ENCODE results near the gene METTL27.
"Not testable (repeated sequence)": the region's sequence is repeated elsewhere in the genome, so short reads cannot be mapped to it uniquely, and the experiment has no call there.

The METTL27 gene

GRCh38 chr7:73821597-73822285 lies 20.6 kb downstream of the METTL27 start:
- not testable (repeated sequence) for DNase-seq (ENCODE audit: low spot score)

GRCh38 chr7:73820013-73820412 lies 22.3 kb downstream of the METTL27 start:
- no peak for DNase-seq (ENCODE audit: low spot score)

GRCh38 chr7:73817121-73817520 lies 25.2 kb downstream of the METTL27 start:
- no peak for DNase-seq (ENCODE audit: low spot score)

- no peak for DNase-seq (ENCODE audit: low spot score)
Measured at GRCh38 chr7:73815436-73815835, 26.9 kb downstream of the METTL27 start.

- DNase-seq (ENCODE audit: low spot score), result no peak
Measured at GRCh38 chr7:73812996-73813395, 29.3 kb downstream of the METTL27 start.

- peak; percentile 82 for DNase-seq (ENCODE audit: low spot score)
Measured at GRCh38 chr7:73811760-73812168, 30.6 kb downstream of the METTL27 start.

- no peak for DNase-seq (ENCODE audit: low spot score)
Measured at GRCh38 chr7:73810998-73811360, 31.3 kb downstream of the METTL27 start.

- peak; percentile 76 for DNase-seq (ENCODE audit: low spot score)
Measured at GRCh38 chr7:73809467-73809951, 32.8 kb downstream of the METTL27 start.

GRCh38 chr7:73802459-73802858 lies 39.9 kb downstream of the METTL27 start:
- DNase-seq (ENCODE audit: low spot score), result no peak

- DNase-seq (ENCODE audit: low spot score), result no peak
Measured at GRCh38 chr7:73801577-73801976, 40.7 kb downstream of the METTL27 start.

- DNase-seq (ENCODE audit: low spot score), result peak; percentile 38
Measured at GRCh38 chr7:73799282-73800141, 42.8 kb downstream of the METTL27 start.

- not testable (repeated sequence) for DNase-seq (ENCODE audit: low spot score)
Measured at GRCh38 chr7:73797176-73797575, 45.1 kb downstream of the METTL27 start.

GRCh38 chr7:73796656-73797055 lies 45.7 kb downstream of the METTL27 start:
- DNase-seq (ENCODE audit: low spot score), result not testable (repeated sequence)

- not testable (repeated sequence) for DNase-seq (ENCODE audit: low spot score)
Measured at GRCh38 chr7:73795188-73795587, 47.1 kb downstream of the METTL27 start.

- DNase-seq (ENCODE audit: low spot score), result not testable (repeated sequence)
Measured at GRCh38 chr7:73791170-73791690, 51.1 kb downstream of the METTL27 start.

- no peak for DNase-seq (ENCODE audit: low spot score)
Measured at GRCh38 chr7:73789051-73789450, 53.3 kb downstream of the METTL27 start.

GRCh38 chr7:73787786-73788048 lies 54.6 kb downstream of the METTL27 start:
- DNase-seq (ENCODE audit: low spot score), result not testable (repeated sequence)

GRCh38 chr7:73786588-73786987 lies 55.7 kb downstream of the METTL27 start:
- DNase-seq (ENCODE audit: low spot score), result no peak
